ENCODE results near the gene SPRTN.

GRCh38 chr1:231357831-231358354, 19.8 kb downstream of the SPRTN start:
- no peak for TF ChIP-seq GATA2 (IDR thresholded peaks at IDR 0.05; ENCODE audit: low read depth, low read length)
- no peak for TF ChIP-seq GATA3 (IDR thresholded peaks at IDR 0.05; ENCODE audit: low read depth, low read length)
